Measurements from ENCODE around the gene UTRN.

The UTRN gene

GRCh38 chr6:144330017-144330987 lies 45.2 kb downstream of the UTRN start:
- in situ Hi-C loops (cut with MboI; ENCODE audit: low pct_unique_long_range_greater_than_20kb, low sequenced_read_pairs): no loop called here
- no peak for DNase-seq

DNA sequence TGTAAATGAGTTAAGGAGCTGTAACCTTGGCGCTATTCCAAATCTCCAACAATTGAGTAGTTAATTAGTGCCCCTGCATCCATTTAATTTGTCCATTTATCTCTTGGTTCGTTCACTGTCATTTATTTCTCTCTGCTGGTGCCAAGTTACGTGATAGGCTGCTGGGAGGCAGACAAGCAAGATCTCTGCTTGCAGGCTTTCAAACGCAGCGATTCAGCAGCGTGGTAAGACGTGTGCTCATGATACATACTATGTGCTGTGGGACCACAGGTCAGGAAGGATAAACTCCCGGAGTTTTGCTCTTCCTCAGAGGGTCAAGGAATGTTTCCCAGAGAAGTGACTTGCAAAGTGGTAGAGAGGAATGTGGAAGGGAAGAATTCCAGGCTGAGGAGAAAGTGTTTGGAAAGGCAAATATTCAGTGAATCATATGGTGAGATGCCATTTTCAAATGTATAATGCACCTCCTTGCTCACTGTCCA lies 46.4 kb downstream of the UTRN start:
- in situ Hi-C loops (cut with MboI; ENCODE audit: low pct_unique_long_range_greater_than_20kb, low sequenced_read_pairs): no loop called here
- DNase-seq: no peak

DNA sequence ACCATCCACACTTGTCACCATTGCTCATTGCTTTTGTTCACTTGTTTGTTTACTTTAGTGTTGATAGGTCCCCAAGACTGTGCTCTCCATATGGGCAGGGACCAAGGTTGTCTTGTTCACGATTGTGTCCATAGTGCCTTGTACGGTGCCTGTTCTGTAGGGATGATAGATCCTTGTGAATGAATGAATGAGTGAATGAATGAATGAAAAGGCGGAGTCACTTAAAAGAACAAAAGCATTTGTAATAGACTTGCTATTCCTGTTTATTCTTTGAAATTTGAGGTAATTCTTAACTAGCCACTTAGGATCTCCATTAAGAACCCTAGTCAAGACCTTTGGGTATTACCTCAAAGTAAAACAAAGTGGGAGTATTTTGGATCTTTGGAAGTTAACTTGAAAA lies 47.0 kb downstream of the UTRN start:
- in situ Hi-C loops (cut with MboI; ENCODE audit: low pct_unique_long_range_greater_than_20kb, low sequenced_read_pairs): no loop called here
- no peak for DNase-seq

- in situ Hi-C loops (cut with MboI; ENCODE audit: low pct_unique_long_range_greater_than_20kb, low sequenced_read_pairs): no loop called here
- DNase-seq: peak; percentile 84
These were observed 49.1 kb downstream of the UTRN start for GRCh38 chr6:144334150-144334708.
